Trophoblast cell (in vitro differentiated cells and primary cell): ENCODE results near the gene GOLGA8H.
A peak's percentile ranks its signal among the peaks of the same experiment; 100 is the strongest.
"Not testable (repeated sequence)": the region's sequence is repeated elsewhere in the genome, so short reads cannot be mapped to it uniquely, and the experiment has no call there.

ENCODE experiments used
- DNase-seq, 2 donors: peaks; one replicate each; pipeline ENCODE4 v3.0.0-alpha.2; 2016
- H2AFZ ChIP-seq: 2 replicates; pipeline ENCODE4 v1.6.1; 2013; ENCODE audit warnings: low read length, moderate library complexity, mild to moderate bottlenecking; ENCODE audit not compliant: insufficient read depth, poor library complexity
- H2AK5ac ChIP-seq: 2 replicates; pipeline ENCODE4 v1.6.1; 2013; ENCODE audit warnings: mild to moderate bottlenecking, low read length
- H2BK120ac ChIP-seq: 2 replicates; pipeline ENCODE4 v1.6.1; 2013; ENCODE audit warnings: low read length, mild to moderate bottlenecking, moderate library complexity; ENCODE audit not compliant: insufficient read depth, poor library complexity
- H2BK12ac ChIP-seq: 2 replicates; pipeline ENCODE4 v1.6.1; 2013; ENCODE audit warnings: mild to moderate bottlenecking, low read length, moderate library complexity
- H2BK5ac ChIP-seq: 2 replicates; pipeline ENCODE4 v1.6.1; 2013; ENCODE audit warnings: low read length, low read depth, moderate library complexity, mild to moderate bottlenecking; ENCODE audit not compliant: poor library complexity
- H3K14ac ChIP-seq: 2 replicates; pipeline ENCODE4 v1.6.1; 2013; ENCODE audit warnings: mild to moderate bottlenecking, low read length
- H3K18ac ChIP-seq: 2 replicates; pipeline ENCODE4 v1.6.1; 2013; ENCODE audit warnings: mild to moderate bottlenecking, low read length
- H3K23ac ChIP-seq: 2 replicates; pipeline ENCODE4 v1.6.1; 2013; ENCODE audit warnings: low read length
- H3K27ac ChIP-seq: 2 replicates; pipeline ENCODE4 v1.5.1; 2013; ENCODE audit warnings: low read depth, mild to moderate bottlenecking, inconsistent platforms, low read length, moderate library complexity
- H3K27me3 ChIP-seq: 2 replicates; pipeline ENCODE4 v1.6.1; 2013; ENCODE audit warnings: inconsistent platforms, mild to moderate bottlenecking, low read length, moderate library complexity; ENCODE audit not compliant: insufficient read depth
- H3K36me3 ChIP-seq, 2 experiments: 1 replicate in 1 of 2; 2 replicates in 1 of 2; pipeline ENCODE4 v1.6.1; 2013; ENCODE audit warnings: low read length in 2 of 2, mild to moderate bottlenecking in 2 of 2, moderate library complexity in 1 of 2; ENCODE audit not compliant: insufficient read depth in 2 of 2, control insufficient read depth in 1 of 2
- H3K4ac ChIP-seq: 2 replicates; pipeline ENCODE4 v1.6.1; 2013; ENCODE audit warnings: low read depth, mild to moderate bottlenecking, low read length, moderate library complexity
- H3K4me1 ChIP-seq, 2 experiments: 1 replicate in 1 of 2; 2 replicates in 1 of 2; pipeline ENCODE4 v1.6.1; 2013; ENCODE audit warnings: low read length in 2 of 2, mild to moderate bottlenecking in 2 of 2, moderate library complexity in 1 of 2; ENCODE audit not compliant: insufficient read depth in 2 of 2, control insufficient read depth in 1 of 2
- H3K4me2 ChIP-seq: 2 replicates; pipeline ENCODE4 v1.6.1; 2013; ENCODE audit warnings: inconsistent platforms, mild to moderate bottlenecking, low read length, moderate library complexity
- H3K4me3 ChIP-seq: 2 replicates; pipeline ENCODE4 v1.5.1; 2013; ENCODE audit warnings: mild to moderate bottlenecking, low read depth, low read length, inconsistent platforms
- H3K79me1 ChIP-seq: one replicate; pipeline ENCODE4 v1.6.1; 2013; ENCODE audit warnings: low read length
- H3K79me2 ChIP-seq: 2 replicates; pipeline ENCODE4 v1.6.1; 2013; ENCODE audit warnings: low read length, mild to moderate bottlenecking; ENCODE audit not compliant: control insufficient read depth, insufficient read depth, poor library complexity
- H3K9ac ChIP-seq: 2 replicates; pipeline ENCODE4 v1.6.1; 2013; ENCODE audit warnings: mild to moderate bottlenecking, low read length
- H3K9me3 ChIP-seq: 2 replicates; pipeline ENCODE4 v1.6.1; 2013; ENCODE audit warnings: low read depth, mild to moderate bottlenecking, control low read depth, inconsistent platforms, low read length; ENCODE audit not compliant: insufficient read depth
- H4K12ac ChIP-seq: 2 replicates; pipeline ENCODE4 v1.6.1; 2013; ENCODE audit warnings: low read depth, mild to moderate bottlenecking, low read length, moderate library complexity
- H4K8ac ChIP-seq: 2 replicates; pipeline ENCODE4 v1.6.1; 2013; ENCODE audit warnings: low read depth, mild to moderate bottlenecking, low read length, moderate library complexity
- H4K91ac ChIP-seq: one replicate; pipeline ENCODE4 v1.6.1; 2013; ENCODE audit warnings: low read depth, mild to moderate bottlenecking, low read length, moderate library complexity
- WGBS: extraction: QIAGEN DNeasy Blood & Tissue Kit; methylation state at CpG from one replicate; pipeline ENCODE4 v1.1.7; 2013; ENCODE audit warnings: missing lambda C conversion rate; ENCODE audit not compliant: insufficient read length, insufficient coverage; ENCODE audit errors: extremely low coverage; 5-methylcytosine and 5-hydroxymethylcytosine counted together

GOLGA8H gene

DNA sequence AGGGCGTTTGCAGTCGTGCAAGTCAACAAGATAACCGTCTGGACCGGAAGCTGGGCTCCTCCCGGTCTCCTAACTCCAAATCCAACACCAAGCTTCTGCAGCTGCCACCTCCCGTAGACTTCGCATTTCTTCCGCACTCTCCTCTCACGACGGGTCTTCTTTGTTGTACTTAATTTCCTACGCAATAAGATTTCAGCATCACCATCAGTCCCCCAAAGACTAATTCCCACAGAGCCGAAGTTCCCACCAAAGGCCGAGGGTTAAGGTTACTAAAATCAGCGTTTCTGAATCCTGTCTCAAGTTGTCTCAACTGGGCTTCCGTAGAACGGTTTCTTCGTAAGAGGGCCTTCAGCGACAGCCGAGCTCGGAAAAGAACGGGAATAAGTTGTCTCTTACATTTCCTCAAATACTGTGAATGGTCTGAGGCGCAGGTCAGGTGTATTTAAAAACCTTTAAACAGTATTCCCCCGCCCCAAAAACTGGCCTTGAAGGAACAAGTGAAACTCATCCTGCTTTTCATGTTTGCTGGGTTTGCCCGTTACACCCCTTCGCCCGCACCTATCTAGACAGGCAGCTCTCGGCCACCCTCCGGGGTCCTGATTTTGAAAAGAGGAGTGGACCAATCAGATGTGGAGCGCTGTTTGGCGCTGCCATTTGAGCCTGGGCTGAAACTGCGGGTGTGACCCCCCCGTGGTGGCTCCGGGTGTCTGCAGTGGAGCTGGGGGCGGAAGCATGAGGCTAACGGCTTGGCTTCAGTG is 21.8 kb downstream of the GOLGA8H start, which contains the start of gene ARHGAP11B:
ARHGAP11B (plus strand) TSS at position 693 of the 758 bp plus-strand sequence.
- no CpG with 5 or more reads among the region's 35 CpGs for WGBS

DNA sequence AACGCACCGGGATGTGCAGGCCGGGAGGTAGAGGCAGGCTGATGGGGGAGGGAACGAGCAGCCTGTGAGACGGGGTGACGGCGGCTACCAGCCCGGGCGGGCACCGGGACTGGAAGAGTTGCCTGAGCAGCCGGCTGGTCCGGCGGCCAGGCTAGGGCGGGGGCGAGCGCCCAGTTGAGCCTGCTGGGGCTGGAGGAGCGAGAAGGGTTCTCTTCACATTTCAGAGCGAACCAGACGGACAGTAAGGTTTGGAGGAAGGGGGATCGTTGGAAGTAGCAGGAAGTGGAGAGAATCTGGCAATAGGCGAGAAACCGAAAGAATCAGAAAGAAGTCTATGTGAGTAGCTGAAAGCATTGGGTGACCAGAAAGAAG is 22.4 kb downstream of the GOLGA8H start:
- Histone ChIP-seq H4K12ac (peak overlapping the region; percentile 59), H3K4me2 (peak overlapping the region; percentile 83), H2AFZ (peak overlapping the region; percentile 52), H3K4me3 (peak overlapping the region; percentile 79), H4K91ac (peak overlapping the region; percentile 66), H2BK5ac (peak overlapping the region; percentile 57), H3K4ac (peak overlapping the region; percentile 33), H3K14ac (peak overlapping the region; percentile 25), H3K9ac (peak overlapping the region; percentile 95), H4K8ac (peak overlapping the region; percentile 53), H3K18ac (peak overlapping the region; percentile 46), H3K27ac (peak overlapping the region; percentile 61), H2BK120ac (peak overlapping the region; percentile 46)
- H2BK12ac ChIP-seq, H3K4me1 ChIP-seq, H3K79me1 ChIP-seq, H3K79me2 ChIP-seq, H3K23ac ChIP-seq, H3K9me3 ChIP-seq, H3K27me3 ChIP-seq, H3K36me3 ChIP-seq, H2AK5ac ChIP-seq: not testable (repeated sequence)
- DNase-seq: peak in 1 of 2 donors; percentile 16
- no CpG with 5 or more reads among the region's 22 CpGs for WGBS

More for the DNA sequence above, 21.8 kb downstream of the GOLGA8H start, which contains the start of gene ARHGAP11B:
- peak within 1 kb of the TSS; percentile 46 for H3K18ac ChIP-seq
- H3K27ac ChIP-seq: peak within 1 kb of the TSS; percentile 68
- not testable (repeated sequence) for H3K79me2 ChIP-seq, H3K23ac ChIP-seq, H3K36me3 ChIP-seq, H2BK12ac ChIP-seq, H3K4me1 ChIP-seq, H3K9me3 ChIP-seq, H3K27me3 ChIP-seq, H2AK5ac ChIP-seq, H3K79me1 ChIP-seq
- H3K14ac ChIP-seq: peak within 1 kb of the TSS; percentile 25
- peak within 1 kb of the TSS; percentile 57 for H2BK5ac ChIP-seq
- H4K8ac ChIP-seq: peak within 1 kb of the TSS; percentile 53
- H3K4ac ChIP-seq: peak within 1 kb of the TSS; percentile 33
- peak within 1 kb of the TSS; percentile 59 for H4K12ac ChIP-seq
- peak within 1 kb of the TSS; percentile 52 for H2AFZ ChIP-seq
- peak; percentile 88 to 99 for DNase-seq
- peak within 1 kb of the TSS; percentile 46 for H2BK120ac ChIP-seq
- peak within 1 kb of the TSS; percentile 66 for H4K91ac ChIP-seq
- peak within 1 kb of the TSS; percentile 83 for H3K4me2 ChIP-seq
- peak within 1 kb of the TSS; percentile 95 for H3K9ac ChIP-seq
- H3K4me3 ChIP-seq: peak within 1 kb of the TSS; percentile 79

DNA sequence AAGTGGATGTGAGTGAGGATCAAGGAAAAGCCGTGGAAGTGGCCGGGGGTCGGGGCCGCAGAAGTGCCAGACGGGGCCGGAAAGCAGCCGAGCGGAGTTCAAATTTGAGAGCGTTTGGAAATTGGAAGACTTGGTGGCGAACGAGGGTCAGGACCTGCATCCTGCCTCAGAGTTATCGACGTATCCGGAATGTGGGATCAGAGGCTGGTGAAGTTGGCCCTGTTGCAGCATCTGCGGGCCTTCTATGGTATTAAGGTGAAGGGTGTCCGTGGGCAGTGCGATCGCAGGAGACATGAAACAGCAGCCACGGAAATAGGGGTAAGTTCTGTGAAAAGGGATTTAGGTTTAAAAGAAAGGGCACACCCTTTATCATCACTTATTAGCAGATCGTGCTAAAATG is 22.8 kb downstream of the GOLGA8H start:
- not testable (repeated sequence) for H2BK120ac ChIP-seq, H4K91ac ChIP-seq, H3K79me2 ChIP-seq, H3K9me3 ChIP-seq, H2BK5ac ChIP-seq, H3K27ac ChIP-seq, H3K23ac ChIP-seq, H2BK12ac ChIP-seq, H2AFZ ChIP-seq, H3K9ac ChIP-seq, H3K27me3 ChIP-seq, H2AK5ac ChIP-seq, H3K4ac ChIP-seq, H3K14ac ChIP-seq, H3K18ac ChIP-seq, H3K4me1 ChIP-seq, H4K8ac ChIP-seq, H3K36me3 ChIP-seq, H3K79me1 ChIP-seq, H4K12ac ChIP-seq
- WGBS: no CpG with 5 or more reads among the region's 20 CpGs
- Histone ChIP-seq H3K4me2 (peak overlapping the region; percentile 83), H3K4me3 (peak overlapping the region; percentile 79)
- DNase-seq: peak; percentile 28 to 55

DNA sequence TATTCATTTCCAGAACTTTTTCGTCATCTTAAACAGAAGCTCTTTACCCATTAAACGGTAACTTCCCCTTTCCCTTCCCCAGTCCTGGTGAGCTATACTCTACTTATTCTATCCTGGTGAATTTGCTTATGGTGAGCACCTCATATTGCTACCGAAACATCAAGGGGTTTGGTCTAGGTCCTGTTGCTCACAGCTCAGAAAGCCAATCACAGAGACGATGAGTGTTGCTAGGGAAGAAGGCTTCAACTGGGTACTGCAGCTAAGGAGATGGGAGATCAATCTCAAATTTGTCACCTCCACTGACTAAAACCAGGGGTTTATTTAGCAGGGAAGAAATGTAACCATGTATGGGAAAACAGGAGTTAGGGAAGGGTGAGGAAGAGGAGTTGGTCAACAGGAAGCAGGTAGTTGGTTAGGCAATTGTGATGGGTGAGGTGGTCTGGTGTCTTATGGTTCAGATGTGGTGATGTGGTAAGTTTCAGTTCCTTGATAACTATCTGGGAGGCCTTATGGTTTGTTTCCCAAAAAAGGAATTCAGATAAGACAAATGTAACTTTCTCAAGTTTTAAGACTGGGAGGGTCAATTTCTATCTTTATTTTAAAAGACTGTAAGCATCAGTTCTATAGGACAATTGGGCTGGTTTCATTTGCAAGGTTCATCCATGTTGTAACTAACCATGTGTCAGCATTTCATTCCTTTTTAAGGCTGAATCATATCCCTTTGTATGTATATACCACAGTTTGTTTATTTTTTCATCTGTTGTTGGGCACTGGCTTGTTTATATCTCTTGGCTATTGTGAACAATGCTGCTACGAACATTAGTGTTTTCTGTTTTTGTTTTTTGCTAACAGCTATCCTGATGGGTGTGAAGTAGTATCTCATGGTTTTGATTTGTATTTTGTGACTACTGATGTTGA is 46.4 kb downstream of the GOLGA8H start:
- Histone ChIP-seq H3K4me3 (no peak overlapping the region), H3K9me3 (no peaks in the 10 kb centered on the region), H3K4me2 (no peak overlapping the region), H3K27me3 (no peaks in the 10 kb centered on the region), H2AK5ac (no peak overlapping the region), H3K18ac (no peak overlapping the region), H2BK12ac (no peak overlapping the region), H3K36me3 (peaks cover 7 to 9% of the 10 kb centered on the region in 2 experiments), H4K12ac (no peak overlapping the region), H3K9ac (no peak overlapping the region), H3K14ac (no peak overlapping the region), H2BK5ac (no peak overlapping the region), H4K8ac (no peak overlapping the region), H4K91ac (no peak overlapping the region), H3K4ac (no peak overlapping the region), H2BK120ac (no peak overlapping the region), H2AFZ (no peak overlapping the region), H3K27ac (no peak overlapping the region), H3K23ac (no peak overlapping the region), H3K79me1 (no peaks in the 10 kb centered on the region), H3K4me1 (no peaks in the 10 kb centered on the region), H3K79me2 (no peaks in the 10 kb centered on the region)
- DNase-seq: no peak
- WGBS: no CpG with 5 or more reads among the region's 5 CpGs
